LNCaP clone FGC (cell line): ENCODE data around the gene MPHOSPH9.
"Not testable (repeated sequence)": the region's sequence is repeated elsewhere in the genome, so short reads cannot be mapped to it uniquely, and the experiment has no call there.

Experiments used
- DNase-seq: peaks from one replicate; pipeline ENCODE4 v3.0.0-alpha.2; 2011; ENCODE audit warnings: low read depth
- H3K4me3 ChIP-seq: 2 replicates; pipeline ENCODE4 v1.5.1; 2011; ENCODE audit warnings: mild to moderate bottlenecking, low read depth, low read length, control low read depth
- CTCF ChIP-seq: IDR thresholded peaks from 2 replicates; pipeline ENCODE4 v1.5.1; 2012; ENCODE audit warnings: mild to moderate bottlenecking; ENCODE audit not compliant: control insufficient read depth, insufficient read depth; ENCODE audit errors: extremely low read depth

Gene MPHOSPH9

GRCh38 chr12:123227581-123228258 is 5.2 kb downstream of the MPHOSPH9 start:
- TF ChIP-seq CTCF: no peak
- no peak overlapping the region for H3K4me3 ChIP-seq
- DNase-seq: no peak

- TF ChIP-seq CTCF: no peak
- H3K4me3 ChIP-seq: no peak overlapping the region
- no peak for DNase-seq
Measured at GRCh38 chr12:123225443-123225842, 7.5 kb downstream of the MPHOSPH9 start.

DNA sequence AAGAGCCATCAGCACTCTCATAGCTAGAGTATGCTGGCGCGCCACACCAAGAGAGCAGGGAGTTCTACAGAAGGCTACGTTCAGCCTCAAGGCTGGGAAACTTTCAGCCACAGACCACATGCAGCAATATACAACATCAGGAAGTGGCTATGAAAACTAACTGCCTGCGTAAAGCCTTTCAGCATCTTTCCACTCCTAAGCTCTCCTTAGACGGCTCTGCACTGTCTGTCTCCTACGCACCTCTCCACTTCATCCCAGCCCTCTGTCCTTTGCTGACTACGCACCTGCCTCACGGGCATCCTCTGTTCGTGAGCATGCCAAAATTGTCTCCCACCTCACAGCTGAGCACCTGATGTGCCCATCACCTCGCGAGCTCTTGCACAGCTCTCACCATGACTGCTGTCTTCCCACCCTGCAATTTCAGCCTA is 9.7 kb downstream of the MPHOSPH9 start:
- no peak for DNase-seq
- TF ChIP-seq CTCF: no peak
- no peak overlapping the region for H3K4me3 ChIP-seq

- DNase-seq, H3K4me3 ChIP-seq: not testable (repeated sequence)
Measured at GRCh38 chr12:123207815-123208214, 25.1 kb downstream of the MPHOSPH9 start.

DNA sequence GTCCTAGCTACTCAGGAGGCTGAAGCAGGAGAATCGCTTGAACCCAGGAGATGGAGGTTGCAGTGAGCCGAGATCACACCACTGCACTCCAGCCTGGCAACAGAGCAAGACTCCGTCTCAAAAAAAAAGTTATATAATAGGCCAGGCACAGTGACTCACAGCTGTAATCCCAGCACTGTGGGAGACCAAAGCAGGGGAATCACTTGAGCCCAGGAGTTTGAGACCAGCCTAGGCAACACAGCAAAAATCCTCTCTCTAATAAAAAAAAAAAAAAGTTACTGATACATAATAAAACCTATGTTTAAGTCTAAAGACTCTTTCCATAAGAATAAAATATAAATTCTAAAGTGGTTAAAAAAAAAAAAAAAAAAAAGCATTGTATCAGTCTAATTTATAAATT is 26.1 kb downstream of the MPHOSPH9 start:
- not testable (repeated sequence) for DNase-seq, H3K4me3 ChIP-seq

DNA sequence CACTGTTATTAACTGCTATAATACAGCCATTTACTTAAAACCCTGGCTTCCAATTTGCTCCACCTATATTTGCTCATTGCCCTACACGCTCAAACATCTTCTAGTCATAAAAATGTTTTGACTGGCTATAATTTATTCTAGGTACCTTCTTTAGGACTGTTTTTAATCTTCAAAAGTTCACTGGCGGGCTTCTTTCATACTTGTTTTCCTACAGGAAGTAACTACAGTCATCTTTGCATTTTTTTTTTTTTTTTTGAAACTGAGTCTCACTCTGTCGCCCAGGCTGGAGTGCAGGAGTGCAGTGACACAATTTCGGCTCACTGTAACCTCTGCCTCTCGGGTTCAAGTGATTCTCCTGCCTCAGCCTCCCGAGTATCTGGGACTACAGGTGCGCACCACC is 32.5 kb downstream of the MPHOSPH9 start:
- TF ChIP-seq CTCF: no peak
- no peak overlapping the region for H3K4me3 ChIP-seq

DNA sequence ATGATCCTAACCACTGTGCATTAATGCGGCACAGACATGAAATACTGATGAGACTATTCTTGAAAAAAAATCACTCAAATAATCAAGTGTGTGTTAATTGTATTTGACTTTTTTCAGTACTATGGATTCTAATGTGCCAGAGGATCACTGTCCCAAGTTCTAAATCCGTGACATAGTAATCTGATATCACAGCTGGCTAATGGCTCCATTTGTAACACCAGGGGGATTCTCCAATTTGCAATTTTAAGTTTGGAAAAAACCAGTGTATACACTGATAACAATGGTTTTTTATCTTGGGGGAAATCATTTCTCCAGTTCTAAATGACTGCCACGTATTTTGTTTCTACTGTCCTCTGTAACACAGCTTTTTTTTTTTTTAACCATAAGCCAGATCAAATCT is 33.0 kb downstream of the MPHOSPH9 start:
- no peak for TF ChIP-seq CTCF
- no peak for DNase-seq
- no peak overlapping the region for H3K4me3 ChIP-seq

More for the DNA sequence above, 32.5 kb downstream of the MPHOSPH9 start:
- DNase-seq: no peak

- TF ChIP-seq CTCF: no peak
- H3K4me3 ChIP-seq: no peak overlapping the region
- no peak for DNase-seq
Measured at GRCh38 chr12:123187637-123188036, 45.3 kb downstream of the MPHOSPH9 start.
